ENCODE measurements around the gene PJA2.

Gene PJA2

GRCh38 chr5:109351988-109352864 is 57.5 kb downstream of the PJA2 start:
- H3K4me1 ChIP-seq (ENCODE audit: insufficient read depth, poor library complexity, severe bottlenecking), result no peaks in the 10 kb centered on the region
- no peak overlapping the region for H3K4me3 ChIP-seq (ENCODE audit: severe bottlenecking)
- no peak overlapping the region for H3K27ac ChIP-seq (ENCODE audit: poor library complexity, severe bottlenecking)
- no peaks in the 10 kb centered on the region for H3K27me3 ChIP-seq (ENCODE audit: insufficient read depth, poor library complexity, severe bottlenecking)
- DNase-seq (ENCODE audit: low spot score) (no peak), ATAC-seq (ENCODE audit: low read depth) (no peak)
- no peak for TF ChIP-seq CTCF (IDR thresholded peaks at IDR 0.05; ENCODE audit: poor library complexity, severe bottlenecking)
- H3K36me3 ChIP-seq (ENCODE audit: low read depth), result peaks cover 70% of the 10 kb centered on the region
- H3K9me3 ChIP-seq (ENCODE audit: severe bottlenecking), result no peaks in the 10 kb centered on the region

GRCh38 chr5:109350537-109351270 is 59.1 kb downstream of the PJA2 start:
- no peak for DNase-seq (ENCODE audit: low spot score)
- no peak for TF ChIP-seq CTCF (IDR thresholded peaks at IDR 0.05; ENCODE audit: poor library complexity, severe bottlenecking)
- Histone ChIP-seq H3K36me3 (ENCODE audit: low read depth) (peaks cover 74% of the 10 kb centered on the region), H3K4me3 (ENCODE audit: severe bottlenecking) (no peak overlapping the region), H3K27ac (ENCODE audit: poor library complexity, severe bottlenecking) (no peak overlapping the region), H3K9me3 (ENCODE audit: severe bottlenecking) (no peaks in the 10 kb centered on the region), H3K27me3 (ENCODE audit: insufficient read depth, poor library complexity, severe bottlenecking) (no peaks in the 10 kb centered on the region), H3K4me1 (ENCODE audit: insufficient read depth, poor library complexity, severe bottlenecking) (no peaks in the 10 kb centered on the region)
- no peak for ATAC-seq (ENCODE audit: low read depth)

- no peak for TF ChIP-seq CTCF (IDR thresholded peaks at IDR 0.05; ENCODE audit: poor library complexity, severe bottlenecking)
- no peak for DNase-seq (ENCODE audit: low spot score)
- H3K4me1 ChIP-seq (ENCODE audit: insufficient read depth, poor library complexity, severe bottlenecking), result no peaks in the 10 kb centered on the region
- no peaks in the 10 kb centered on the region for H3K9me3 ChIP-seq (ENCODE audit: severe bottlenecking)
- no peak overlapping the region for H3K27ac ChIP-seq (ENCODE audit: poor library complexity, severe bottlenecking)
- no peak overlapping the region for H3K4me3 ChIP-seq (ENCODE audit: severe bottlenecking)
- no peaks in the 10 kb centered on the region for H3K27me3 ChIP-seq (ENCODE audit: insufficient read depth, poor library complexity, severe bottlenecking)
- ATAC-seq (ENCODE audit: low read depth), result no peak
- H3K36me3 ChIP-seq (ENCODE audit: low read depth), result peaks cover 73% of the 10 kb centered on the region
Measured at GRCh38 chr5:109349388-109349787, 60.4 kb downstream of the PJA2 start.

- peaks cover 83% of the 10 kb centered on the region for H3K36me3 ChIP-seq (ENCODE audit: low read depth)
- H3K4me1 ChIP-seq (ENCODE audit: insufficient read depth, poor library complexity, severe bottlenecking), result no peaks in the 10 kb centered on the region
- H3K9me3 ChIP-seq (ENCODE audit: severe bottlenecking), result no peaks in the 10 kb centered on the region
- no peak overlapping the region for H3K4me3 ChIP-seq (ENCODE audit: severe bottlenecking)
- no peaks in the 10 kb centered on the region for H3K27me3 ChIP-seq (ENCODE audit: insufficient read depth, poor library complexity, severe bottlenecking)
- no peak for TF ChIP-seq CTCF (IDR thresholded peaks at IDR 0.05; ENCODE audit: poor library complexity, severe bottlenecking)
- ATAC-seq (ENCODE audit: low read depth) (peak; percentile 27; the same call in 2 of the 3 replicates), DNase-seq (ENCODE audit: low spot score) (no peak)
- no peak overlapping the region for H3K27ac ChIP-seq (ENCODE audit: poor library complexity, severe bottlenecking)
Measured at GRCh38 chr5:109347252-109347888, 62.4 kb downstream of the PJA2 start.

Measured in RWPE2 (cell line).